ENCODE data around the gene PP2D1.

The PP2D1 gene

GRCh38 chr3:19937459-19938294, 74.4 kb downstream of the PP2D1 start:
- no peak overlapping the region for H3K4me3 ChIP-seq (ENCODE audit: low read length)
- peak; percentile 51 for DNase-seq (ENCODE audit: low read depth, low spot score)
